Adrenal gland (tissue), 12 donors: ENCODE data around the gene C6orf89. TPM values are rescaled to one million over a fixed set of nuclear protein-coding genes. Genes with fewer than 3 reads are reported as not detected.

Experiments used
- DNase-seq, 7 donors: peaks; one replicate each; pipeline ENCODE4 v3.0.0-alpha.2; 2019 to 2020
- H3K27ac ChIP-seq, 5 donors: fragments of 200-600 bp; sonication (generic) in 4 of 5; 1 replicate in 3 of 5; 2 replicates in 2 of 5; pipeline versions ENCODE4 v1.5.1 to v1.8.0; 2016 to 2020; ENCODE audit warnings: mild to moderate bottlenecking in 1 of 5
- H3K27me3 ChIP-seq: fragments of 200-600 bp; 2 replicates; pipeline ENCODE4 v1.8.0; 2021
- H3K36me3 ChIP-seq, 2 donors: fragments of 200-600 bp; replicated peaks in 1 of 2; 1 replicate in 1 of 2; 2 replicates in 1 of 2; pipeline versions ENCODE4 v1.5.1 to v1.8.0; 2018 to 2022
- H3K4me1 ChIP-seq, 2 donors: fragments of 200-600 bp; replicated peaks in 1 of 2; 1 replicate in 1 of 2; 2 replicates in 1 of 2; pipeline versions ENCODE4 v1.5.1 to v1.8.0; 2018 to 2021
- H3K4me3 ChIP-seq, 4 donors: fragments of 200-600 bp; sonication (generic) in 3 of 4; one replicate each; pipeline ENCODE4 v1.5.1; 2016 to 2018
- H3K9me3 ChIP-seq, 3 donors: fragments of 200-600 bp; sonication (generic) in 1 of 3; replicated peaks in 1 of 3; 1 replicate in 2 of 3; 2 replicates in 1 of 3; pipeline versions ENCODE4 v1.5.1 to v1.8.0; 2016 to 2021
- CTCF ChIP-seq, 6 experiments: fragments of 450-650 bp in 4 of 6; fragments of 200-600 bp in 2 of 6; sonication (generic) in 1 of 6; IDR thresholded peaks; 1 replicate in 5 of 6; 2 replicates in 1 of 6; pipeline versions ENCODE4 v1.5.1 to v1.8.0; 2016 to 2021; ENCODE audit warnings: antibody characterized with exemption in 6 of 6, mild to moderate bottlenecking in 2 of 6, moderate library complexity in 1 of 6
- POLR2A ChIP-seq, 2 donors: fragments of 450-650 bp; IDR thresholded peaks; one replicate each; pipeline ENCODE4 v1.6.1; 2017; ENCODE audit warnings: antibody characterized with exemption in 2 of 2, mild to moderate bottlenecking in 2 of 2, moderate library complexity in 1 of 2
- WGBS, 4 donors: extraction: QIAGEN DNeasy Blood & Tissue Kit in 2 of 4; methylation state at CpG; one replicate each; pipeline versions ENCODE4 v1.1.5 to v1.1.7; 2013 to 2017; 5-methylcytosine and 5-hydroxymethylcytosine counted together
- intact Hi-C, 2 donors: fragments of 100-400 bp; cut with DNase I; formaldehyde crosslinking; loops; one replicate each; pipeline versions ENCODE4 v1.14.1 to v1.15.0; 2022 to 2023
- polyA plus RNA-seq, 3 donors: library from polyadenylated mRNA; stranded (reverse); fragments of 200-250 nt in 2 of 3; fragments of 350-450 nt in 1 of 3; fragmentation: Illumina TruSeq in 1 of 3; extraction: RNeasy Lipid Tissue Mini Kit (QIAGEN cat#74804) in 1 of 3; gene quantifications; one replicate each; pipeline ENCODE4 v1.2.3, GENCODE V29; 2013 to 2014
- total RNA-seq, 9 donors: library from RNA; depleted of rRNA in 4 of 9; stranded (reverse); fragments of >200 nt in 4 of 9; fragments of 120-200 nt in 1 of 9; fragmentation: NEBNext Ultra II Directional in 1 of 9; extraction: Animal tissue kit (Norgen Biotek cat#: 25700) in 1 of 9; gene quantifications; one replicate each; pipeline versions ENCODE4 v1.1.0 to v1.2.4, GENCODE V29; 2013 to 2023
- donor health status: healthy with polysubstance abuse.
- donor health status: Bipolar disorder and iron deficiency.
- donor health status: DM: yes; HTN: yes; CAD: no.
- donor health status: DM: no; HTN: no; CAD: no.
- donor health status: DM: no; HTN: no; CAD: no.
- donor health status: DM: yes; HTN: yes; CAD: no.

C6orf89 gene
- total and polyA plus RNA-seq, 12 donors, result 17.5 to 107 (median 75.7) TPM

DNA sequence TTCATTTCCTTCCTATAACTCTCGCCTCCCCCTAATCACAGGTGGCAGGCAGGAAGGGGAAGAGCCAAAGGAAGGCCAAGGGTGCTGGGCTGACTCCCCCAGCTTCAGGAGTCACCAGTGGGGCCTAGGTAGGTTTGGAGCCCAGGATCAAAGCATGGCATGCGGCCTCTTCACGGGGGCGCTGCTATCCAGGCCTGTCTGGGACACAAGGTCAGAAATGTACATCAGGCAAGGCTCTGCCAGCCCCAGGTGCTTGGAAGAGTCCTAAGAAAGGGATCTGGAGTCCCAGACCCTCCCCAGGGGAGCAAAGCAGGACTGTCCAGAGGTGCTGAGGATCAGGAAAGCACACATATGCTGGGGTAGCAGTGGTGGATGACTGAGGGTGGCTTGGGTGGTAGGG lies 79.2 kb downstream of the C6orf89 start:
- WGBS, 4 donors, result 71 to 87% (median 85%) methylated on average over 1 to 4 of the region's 4 CpGs

DNA sequence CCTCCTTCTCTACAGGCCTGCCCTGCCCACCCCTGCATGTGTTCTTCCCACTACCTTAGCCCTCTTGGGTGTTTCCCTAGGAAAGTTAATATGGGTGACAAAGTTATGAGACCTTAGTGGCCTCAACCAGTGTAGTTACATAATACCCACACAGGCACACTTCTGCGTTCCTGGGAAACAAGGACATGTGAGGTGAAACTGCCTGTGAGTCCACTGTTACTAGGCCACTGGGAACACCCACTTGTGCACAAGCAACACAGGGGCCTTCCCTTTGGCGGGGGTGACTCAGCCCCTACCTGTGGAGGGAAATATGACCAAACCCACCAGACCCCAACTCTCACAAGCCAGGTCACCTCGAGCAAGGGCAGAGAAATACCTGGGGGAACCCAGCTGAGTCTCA lies 81.5 kb downstream of the C6orf89 start:
- Histone ChIP-seq H3K4me1 (peaks cover 0 to 8% of the 10 kb centered on the region in 2 donors), H3K27me3 (no peaks in the 10 kb centered on the region), H3K4me3 (no peak overlapping the region), H3K36me3 (peaks cover 0 to 55% of the 10 kb centered on the region in 2 donors), H3K9me3 (no peaks in the 10 kb centered on the region), H3K27ac (peak overlapping the region in 4 of 5 donors; percentile 20 to 49 (median 38))
- 48 to 60% (median 54%) methylated on average over 3 of the region's 3 CpGs for WGBS, 4 donors
- intact Hi-C loops, result no loop called here
- DNase-seq, result peak in 4 of 7 donors; percentile 46 to 80 (median 68)
- TF ChIP-seq POLR2A (IDR thresholded peaks at IDR 0.05) (no peak), CTCF (IDR thresholded peaks at IDR 0.05) (no peak)

More for the DNA sequence above, 79.2 kb downstream of the C6orf89 start:
- Histone ChIP-seq H3K27me3 (no peaks in the 10 kb centered on the region), H3K4me3 (no peak overlapping the region), H3K9me3 (no peaks in the 10 kb centered on the region), H3K4me1 (peaks cover 0 to 16% of the 10 kb centered on the region in 2 donors), H3K27ac (no peak overlapping the region), H3K36me3 (peaks cover 0 to 31% of the 10 kb centered on the region in 2 donors)
- TF ChIP-seq POLR2A (IDR thresholded peaks at IDR 0.05) (no peak), CTCF (IDR thresholded peaks at IDR 0.05) (no peak)
- intact Hi-C loops, result no loop called here
- peak in 1 of 7 donors; percentile 12 for DNase-seq

DNA sequence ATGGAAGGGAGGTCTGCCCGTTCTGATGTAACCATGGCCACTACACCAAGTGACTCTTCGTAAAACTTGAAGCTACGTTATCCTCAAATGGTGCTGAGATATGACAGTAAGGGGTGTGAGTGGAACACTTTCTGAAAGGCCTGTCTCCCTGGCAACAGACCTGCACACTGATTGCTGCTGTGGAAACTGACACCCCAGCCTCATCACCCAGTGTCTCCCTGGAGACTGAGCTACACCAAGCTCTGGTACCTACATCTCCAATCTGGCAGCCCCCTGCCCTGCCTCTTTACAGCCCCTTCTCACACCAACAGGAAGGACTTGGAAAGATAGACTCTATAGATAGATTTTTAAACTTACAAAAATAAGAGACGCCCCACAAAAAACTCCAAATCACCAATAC lies 82.0 kb downstream of the C6orf89 start:
- WGBS, 4 donors, result 69 to 80% (median 75%) methylated on average over 3 to 4 of the region's 4 CpGs
- TF ChIP-seq CTCF (IDR thresholded peaks at IDR 0.05), result no peak
- TF ChIP-seq POLR2A (IDR thresholded peaks at IDR 0.05), result no peak
- peak in 1 of 7 donors; percentile 12 for DNase-seq
- Histone ChIP-seq H3K9me3 (no peaks in the 10 kb centered on the region), H3K36me3 (peaks cover 0 to 59% of the 10 kb centered on the region in 2 donors), H3K27ac (peak overlapping the region in 4 of 5 donors; percentile 20 to 49 (median 38)), H3K27me3 (no peaks in the 10 kb centered on the region), H3K4me1 (peaks cover 0 to 8% of the 10 kb centered on the region in 2 donors), H3K4me3 (no peak overlapping the region)
- intact Hi-C loops, result no loop called here

- 79 to 90% (median 87%) methylated on average over 15 to 16 of the region's 16 CpGs for WGBS, 4 donors
- H3K36me3 ChIP-seq, result peaks cover 0 to 66% of the 10 kb centered on the region in 2 donors
- DNase-seq, result peak in 2 of 7 donors; percentile 50 to 66
Observed at GRCh38 chr6:36968266-36968977, 82.7 kb downstream of the C6orf89 start.

More at GRCh38 chr6:36968266-36968977, 82.7 kb downstream of the C6orf89 start:
- no peaks in the 10 kb centered on the region for H3K27me3 ChIP-seq
- H3K27ac ChIP-seq, result peak overlapping the region in 2 of 5 donors; percentile 34 to 49
- H3K4me1 ChIP-seq, result peaks cover 0 to 8% of the 10 kb centered on the region in 2 donors
- no peak overlapping the region for H3K4me3 ChIP-seq
- TF ChIP-seq CTCF (IDR thresholded peaks at IDR 0.05) (no peak), POLR2A (IDR thresholded peaks at IDR 0.05) (no peak)
- no peaks in the 10 kb centered on the region for H3K9me3 ChIP-seq
- intact Hi-C loops, result no loop called here
